HCT116 (cell line): ENCODE data around the gene KAZN. TPM values are rescaled to one million over a fixed set of nuclear protein-coding genes. Genes with fewer than 3 reads are reported as not detected.

Source experiments
- ATAC-seq: fragments of 200-7000 bp; cut with Tn5 transposase; 2 replicates; pipeline ENCODE4 v1.9.1; 2020; ENCODE audit warnings: mild to moderate bottlenecking, moderate library complexity
- BruUV-seq: library from RNA; stranded (reverse); fragments of 400-500 nt; replicated peaks from 2 replicates; lab custom pipeline; 2021; lab: Mats Ljungman, UMichigan
- CTCF ChIA-PET: fragments of 300-600 bp; sonication (Branson Sonifier 250); formaldehyde crosslinking; loops from one replicate; lab custom pipeline; 2021; ENCODE audit warnings: antibody characterized with exemption; lab: Charles Lee
- POLR2A ChIA-PET: fragments of 300-600, 350-600 bp; sonication (Branson Sonifier 250); formaldehyde crosslinking; loops from one replicate; lab custom pipeline; 2021; ENCODE audit warnings: antibody characterized with exemption; lab: Charles Lee
- RAD21 ChIA-PET, 2 experiments: fragments of 300-600 bp; sonication (Branson Sonifier 250); formaldehyde crosslinking; loops; one replicate each; lab custom pipeline; 2023; ENCODE audit warnings: low total read pairs in 2 of 2; ENCODE audit not compliant: uncharacterized antibody in 2 of 2, unreplicated experiment in 2 of 2, low non-redundant PET in 1 of 2; lab: Charles Lee
- DNase-seq: peaks from one replicate; pipeline ENCODE4 v3.0.0-alpha.2; 2010; ENCODE audit warnings: low read depth, low spot score
- H2AFZ ChIP-seq: fragments of 200-600 bp; shearing (Covaris generic), sonication (generic); 2 replicates; pipeline ENCODE4 v1.6.1; 2017; ENCODE audit warnings: low read depth, mixed run types, mixed read lengths, antibody characterized with exemption, low read length; ENCODE audit not compliant: poor library complexity, severe bottlenecking
- H3K27ac ChIP-seq: 2 replicates; pipeline ENCODE4 v1.5.1; 2012; ENCODE audit warnings: low read depth, low read length
- H3K27me3 ChIP-seq: fragments of 200-600 bp; sonication (generic); 2 replicates; pipeline ENCODE4 v1.6.1; 2016; ENCODE audit warnings: mixed run types, low read length, mixed read lengths; ENCODE audit not compliant: insufficient read depth
- H3K36me3 ChIP-seq, 2 experiments: fragments of 200-500 bp in 1 of 2; fragments of 200-600 bp in 1 of 2; sonication (Bioruptor generic) in 1 of 2; sonication (generic) in 1 of 2; 2 replicates each; pipeline versions ENCODE4 v1.5.1 to v1.6.1; 2014 to 2016; ENCODE audit warnings: low read length in 2 of 2, inconsistent platforms in 1 of 2, mixed read lengths in 1 of 2, mixed run types in 1 of 2; ENCODE audit not compliant: insufficient read depth in 2 of 2, control insufficient read depth in 1 of 2
- H3K4me1 ChIP-seq, 2 experiments: fragments of 200-600 bp in 1 of 2; sonication (generic) in 1 of 2; 2 replicates each; pipeline versions ENCODE4 v1.5.1 to v1.6.1; 2012 to 2017; ENCODE audit warnings: low read length in 2 of 2, inconsistent platforms in 1 of 2, mild to moderate bottlenecking in 1 of 2, mixed read lengths in 1 of 2, mixed run types in 1 of 2, moderate library complexity in 1 of 2; ENCODE audit not compliant: insufficient read depth in 2 of 2, control insufficient read depth in 1 of 2
- H3K4me2 ChIP-seq: fragments of 200-600 bp; sonication (generic); 2 replicates; pipeline ENCODE4 v1.6.1; 2017; ENCODE audit warnings: mixed run types, low read length, mixed read lengths
- H3K4me3 ChIP-seq, 2 experiments: fragments of 200-600 bp in 1 of 2; sonication (generic) in 1 of 2; replicated peaks in 1 of 2; 2 replicates each; pipeline ENCODE4 v1.5.1; 2011 to 2016; ENCODE audit warnings: low read length in 2 of 2, control low read depth in 1 of 2, low read depth in 1 of 2, mild to moderate bottlenecking in 1 of 2, mixed read lengths in 1 of 2, mixed run types in 1 of 2
- H3K79me2 ChIP-seq: fragments of 200-600 bp; sonication (generic); 2 replicates; pipeline ENCODE4 v1.6.1; 2017; ENCODE audit warnings: mild to moderate bottlenecking, mixed run types, low read length, moderate library complexity, mixed read lengths; ENCODE audit not compliant: insufficient read depth
- H3K9ac ChIP-seq: fragments of 200-600 bp; sonication (generic); 2 replicates; pipeline ENCODE4 v1.6.1; 2016; ENCODE audit warnings: low read length, mixed read lengths
- H3K9me2 ChIP-seq: fragments of 200-600 bp; sonication (generic), shearing (Covaris generic); 2 replicates; pipeline ENCODE4 v1.6.1; 2017; ENCODE audit warnings: mixed run types, mild to moderate bottlenecking, moderate library complexity; ENCODE audit not compliant: insufficient read depth
- H3K9me3 ChIP-seq, 2 experiments: fragments of 200-500 bp in 1 of 2; fragments of 200-600 bp in 1 of 2; sonication (Bioruptor generic) in 1 of 2; sonication (generic) in 1 of 2; 2 replicates each; pipeline ENCODE4 v1.6.1; 2014 to 2017; ENCODE audit warnings: low read length in 2 of 2, mixed read lengths in 2 of 2, inconsistent platforms in 1 of 2, low read depth in 1 of 2, mild to moderate bottlenecking in 1 of 2, mixed run types in 1 of 2, moderate library complexity in 1 of 2; ENCODE audit not compliant: control insufficient read depth in 1 of 2, insufficient read depth in 1 of 2
- H4K20me1 ChIP-seq: fragments of 200-600 bp; sonication (generic), shearing (Covaris generic); 2 replicates; pipeline ENCODE4 v1.6.1; 2017; ENCODE audit warnings: mixed run types, mild to moderate bottlenecking, moderate library complexity; ENCODE audit not compliant: insufficient read depth
- ATF3 ChIP-seq: IDR thresholded peaks from 2 replicates; pipeline ENCODE4 v1.6.1; 2012
- EGR1 ChIP-seq: IDR thresholded peaks from 2 replicates; pipeline ENCODE4 v1.6.1; 2012; ENCODE audit warnings: low read depth
- ELF1 ChIP-seq: IDR thresholded peaks from 2 replicates; pipeline ENCODE4 v1.6.1; 2012; ENCODE audit warnings: low read depth, borderline replicate concordance
- EZH2 ChIP-seq: fragments of 200-600 bp; sonication (generic); IDR thresholded peaks from 2 replicates; pipeline ENCODE4 v1.6.1; 2017; ENCODE audit warnings: antibody characterized with exemption, mixed run types
- FOSL1 ChIP-seq: IDR thresholded peaks from 2 replicates; pipeline ENCODE4 v1.6.1; 2012; ENCODE audit warnings: low read depth
- MAX ChIP-seq: IDR thresholded peaks from 2 replicates; pipeline ENCODE4 v1.6.1; 2012
- POLR2AphosphoS5 ChIP-seq: IDR thresholded peaks from 2 replicates; pipeline ENCODE4 v1.6.1; 2011; ENCODE audit warnings: mild to moderate bottlenecking, low read depth, low read length, moderate library complexity
- RAD21 ChIP-seq: IDR thresholded peaks from 2 replicates; pipeline ENCODE4 v1.6.1; 2012; ENCODE audit warnings: low read depth, mild to moderate bottlenecking
- REST ChIP-seq: IDR thresholded peaks from 2 replicates; pipeline ENCODE4 v1.6.1; 2012; ENCODE audit warnings: low read depth
- SIN3A ChIP-seq: IDR thresholded peaks from 2 replicates; pipeline ENCODE4 v1.6.1; 2012; ENCODE audit warnings: low read depth
- SP1 ChIP-seq: IDR thresholded peaks from 2 replicates; pipeline ENCODE4 v1.6.1; 2012; ENCODE audit warnings: low read depth
- SRF ChIP-seq: IDR thresholded peaks from 2 replicates; pipeline ENCODE4 v1.6.1; 2012; ENCODE audit warnings: low read depth
- TCF7L2 ChIP-seq: IDR thresholded peaks from 2 replicates; pipeline ENCODE4 v1.7.0; 2011; ENCODE audit warnings: borderline replicate concordance, inconsistent platforms; ENCODE audit not compliant: insufficient read depth, insufficient read length; ENCODE audit errors: extremely low read depth
- ZFX ChIP-seq: fragments of 450-650 bp; IDR thresholded peaks from 2 replicates; pipeline ENCODE4 v1.6.1; 2017
- ZNF274 ChIP-seq: fragments of 200-500 bp; sonication (Bioruptor generic); IDR thresholded peaks from 2 replicates; pipeline ENCODE4 v1.6.1; 2014; ENCODE audit warnings: mild to moderate bottlenecking, low read depth, low read length, inconsistent platforms
- intact Hi-C: fragments of 100-400 bp; cut with micrococcal nuclease; formaldehyde crosslinking; loops from 2 replicates; pipeline ENCODE4 v1.10.0; 2022
- total RNA-seq: library from RNA; stranded (reverse); gene quantifications from one replicate; pipeline ENCODE4 v1.2.1, GENCODE V29; 2021; ENCODE audit not compliant: unreplicated experiment

Gene KAZN
- total RNA-seq, 1 experiment from 2014 or later: 13.4 TPM

- Histone ChIP-seq H4K20me1 (no peaks in the 10 kb centered on the region), H3K27me3 (no peaks in the 10 kb centered on the region), H3K4me2 (no peak overlapping the region), H3K9ac (no peak overlapping the region), H3K79me2 (no peaks in the 10 kb centered on the region), H3K4me1 (no peaks in the 10 kb centered on the region), H3K36me3 (no peaks in the 10 kb centered on the region), H3K4me3 (no peak overlapping the region), H2AFZ (no peak overlapping the region), H3K9me2 (no peaks in the 10 kb centered on the region), H3K9me3 (peaks cover 0 to 5% of the 10 kb centered on the region in 2 experiments; a peak in 1 of 4 replicates), H3K27ac (no peak overlapping the region)
- ChIA-PET CTCF (no interaction called here), POLR2A (no interaction called here), RAD21 (no interaction called here)
- TF ChIP-seq TCF7L2 (no peak), SRF (no peak), MAX (no peak), ELF1 (no peak), ZNF274 (no peak), SIN3A (no peak), FOSL1 (no peak), EZH2 (no peak), ZFX (no peak), POLR2AphosphoS5 (no peak)
- intact Hi-C loops: no loop called here
- ATAC-seq (no peak; the same call in 1 of the 2 replicates), DNase-seq (no peak)
- no TSS peak for BruUV-seq
Measured at GRCh38 chr1:15007368-15007767, 408.9 kb downstream of the KAZN start.

- Histone ChIP-seq H3K27me3 (no peaks in the 10 kb centered on the region), H3K36me3 (no peaks in the 10 kb centered on the region), H4K20me1 (no peaks in the 10 kb centered on the region), H3K79me2 (no peaks in the 10 kb centered on the region), H3K4me1 (no peaks in the 10 kb centered on the region), H3K27ac (no peak overlapping the region), H2AFZ (no peak overlapping the region), H3K4me2 (no peak overlapping the region), H3K9me3 (peaks cover 0 to 5% of the 10 kb centered on the region in 2 experiments; a peak in 1 of 4 replicates), H3K9me2 (no peaks in the 10 kb centered on the region), H3K4me3 (no peak overlapping the region), H3K9ac (no peak overlapping the region)
- DNase-seq (no peak), ATAC-seq (no peak)
- BruUV-seq: no TSS peak
- CTCF ChIA-PET: no interaction called here
- RAD21 ChIA-PET: no interaction called here
- intact Hi-C loops: no loop called here
- POLR2A ChIA-PET: no interaction called here
- no peak for TF ChIP-seq ELF1
- no peak for TF ChIP-seq EGR1
- no peak for TF ChIP-seq RAD21
- no peak for TF ChIP-seq ATF3
- TF ChIP-seq SRF: no peak
- no peak for TF ChIP-seq REST
- no peak for TF ChIP-seq EZH2
- no peak for TF ChIP-seq ZFX
- no peak for TF ChIP-seq FOSL1
- TF ChIP-seq SP1: no peak
- no peak for TF ChIP-seq MAX
- no peak for TF ChIP-seq SIN3A
Measured at GRCh38 chr1:15007842-15008241, 409.4 kb downstream of the KAZN start.
